Stimulated activated CD8-positive, alpha-beta memory T cell treated with anti-CD3 and anti-CD28 coated beads, Interleukin-12 subunit alpha, Interleukin-12 subunit beta, amount 100 ng/mL, for 4 hours (primary cell): ENCODE results near the gene SOST.

ENCODE experiments used
- DNase-seq: peaks from one replicate; pipeline ENCODE4 v3.0.0-alpha.2; 2020; ENCODE audit warnings: low read depth

The SOST gene

GRCh38 chr17:43741636-43742035 lies 17.0 kb downstream of the SOST start:
- no peak for DNase-seq

- DNase-seq = no peak
Observed at GRCh38 chr17:43740541-43740940, 18.1 kb downstream of the SOST start.

- DNase-seq = no peak
Observed at GRCh38 chr17:43737722-43738121, 20.9 kb downstream of the SOST start.

DNA sequence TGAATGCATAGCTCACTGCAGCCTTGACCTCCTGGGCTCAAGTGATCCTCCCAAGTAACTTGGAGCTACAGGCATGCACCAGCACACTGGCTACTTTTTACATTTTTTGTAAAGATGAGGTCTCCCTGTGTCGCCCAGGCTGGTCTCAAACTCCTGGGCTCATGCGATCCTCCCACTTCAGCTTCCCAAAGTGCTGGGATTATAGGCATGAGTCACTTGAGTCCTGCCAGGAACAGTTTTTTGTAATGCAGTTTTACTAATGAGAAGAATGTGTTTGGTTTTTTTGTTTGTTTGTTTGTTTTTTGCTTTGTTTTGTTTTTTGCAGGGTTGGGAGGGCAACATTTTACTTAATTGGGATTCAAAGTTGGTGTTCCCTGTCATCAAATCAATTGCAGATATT lies 22.2 kb downstream of the SOST start:
- DNase-seq = no peak

DNA sequence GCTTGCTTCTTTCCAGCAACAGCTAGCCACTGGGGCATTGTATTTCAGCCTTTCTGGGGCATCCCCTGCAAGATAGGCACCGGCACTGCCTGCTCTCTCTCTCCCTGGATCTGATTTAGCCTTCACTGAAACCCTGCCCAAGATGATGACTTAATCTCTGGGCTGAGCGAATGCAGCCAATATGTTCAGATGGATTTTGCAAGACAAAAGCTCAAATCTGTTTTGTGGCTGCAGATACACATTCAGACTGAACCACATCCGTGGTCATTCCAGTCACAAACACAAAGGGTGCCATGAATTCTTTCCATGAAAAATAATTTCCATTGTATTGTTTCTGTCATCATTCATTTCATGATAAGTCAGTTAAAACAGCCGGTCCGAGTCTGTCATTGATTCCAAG lies 24.2 kb downstream of the SOST start:
- no peak for DNase-seq

- DNase-seq = no peak
Observed at GRCh38 chr17:43733956-43734355, 24.6 kb downstream of the SOST start.

- no peak for DNase-seq
Observed at GRCh38 chr17:43732958-43733357, 25.6 kb downstream of the SOST start.

DNA sequence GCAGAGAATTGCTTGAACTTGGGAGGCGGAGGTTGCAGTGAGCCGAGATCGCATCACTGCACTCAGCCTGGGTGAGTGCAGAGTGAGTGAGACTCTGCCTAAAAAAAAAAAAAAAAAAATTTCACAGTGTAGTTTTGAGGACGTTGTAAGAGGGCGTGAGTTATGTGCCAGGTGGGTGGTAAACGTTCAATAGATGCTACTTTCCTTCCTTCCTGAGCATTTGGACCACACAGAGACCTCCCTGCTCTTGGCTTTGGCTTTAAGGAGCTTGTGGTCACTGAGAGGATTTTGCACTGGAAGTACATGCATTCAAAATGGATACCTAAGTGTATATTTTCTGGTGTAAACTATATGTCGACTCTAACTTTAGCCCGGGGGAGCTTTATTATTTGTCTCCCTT lies 30.5 kb downstream of the SOST start:
- DNase-seq = no peak

GRCh38 chr17:43723697-43724359 lies 34.8 kb downstream of the SOST start:
- no peak for DNase-seq

DNA sequence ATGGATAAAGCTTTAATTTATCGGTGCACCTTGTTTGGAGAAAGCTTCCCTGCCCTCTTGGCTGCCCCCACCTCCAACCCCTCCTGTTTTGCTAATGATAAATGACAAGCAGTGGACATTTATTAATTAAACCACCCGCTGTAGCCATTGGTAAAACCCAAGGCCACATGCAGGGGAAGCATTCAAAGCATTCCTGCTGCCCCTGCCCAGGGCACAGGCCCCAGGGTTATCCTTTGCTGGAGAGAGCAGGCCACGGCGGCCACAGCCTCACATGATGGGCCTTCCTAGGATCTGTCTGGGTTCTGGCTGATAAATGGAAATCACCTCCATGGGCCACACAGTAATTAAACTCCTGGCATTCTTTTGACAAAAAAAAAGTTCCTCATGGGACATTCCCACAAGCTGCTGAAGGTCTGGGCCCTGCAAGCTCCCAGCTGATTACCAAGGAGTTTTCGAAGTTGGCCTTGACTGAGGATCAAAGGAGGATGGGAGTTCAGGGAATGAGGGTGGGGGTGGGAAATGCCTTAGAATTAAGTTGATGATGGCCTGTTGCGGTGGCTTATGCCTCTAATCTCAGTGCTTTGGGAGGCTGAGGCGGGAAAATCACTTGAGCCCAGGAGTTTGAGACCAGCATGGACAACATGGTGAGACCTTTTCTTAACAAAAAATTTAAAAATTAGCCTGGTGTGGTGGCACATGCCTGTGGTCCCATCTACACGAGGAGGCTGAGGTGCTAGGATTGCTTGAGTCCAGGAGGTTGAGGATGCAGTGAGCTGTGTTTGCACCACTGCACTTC lies 35.5 kb downstream of the SOST start:
- no peak for DNase-seq

DNA sequence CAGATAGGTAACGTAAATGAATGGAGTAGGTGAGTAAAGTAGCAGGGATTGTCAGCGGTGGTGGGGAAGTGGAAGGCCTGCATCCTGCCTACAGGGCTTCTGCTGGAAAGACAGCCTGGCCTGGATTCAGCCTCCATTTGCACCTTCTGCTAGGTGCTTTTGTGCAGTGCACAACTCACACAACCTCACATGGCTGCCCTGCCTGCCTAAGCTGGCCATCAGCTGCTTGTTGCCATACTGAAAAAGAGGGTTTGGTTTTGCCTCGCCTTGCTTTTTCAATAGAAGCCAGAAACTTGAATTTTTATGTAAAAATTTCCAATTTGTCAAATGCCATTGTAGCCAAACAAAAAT lies 36.3 kb downstream of the SOST start:
- DNase-seq = no peak

DNA sequence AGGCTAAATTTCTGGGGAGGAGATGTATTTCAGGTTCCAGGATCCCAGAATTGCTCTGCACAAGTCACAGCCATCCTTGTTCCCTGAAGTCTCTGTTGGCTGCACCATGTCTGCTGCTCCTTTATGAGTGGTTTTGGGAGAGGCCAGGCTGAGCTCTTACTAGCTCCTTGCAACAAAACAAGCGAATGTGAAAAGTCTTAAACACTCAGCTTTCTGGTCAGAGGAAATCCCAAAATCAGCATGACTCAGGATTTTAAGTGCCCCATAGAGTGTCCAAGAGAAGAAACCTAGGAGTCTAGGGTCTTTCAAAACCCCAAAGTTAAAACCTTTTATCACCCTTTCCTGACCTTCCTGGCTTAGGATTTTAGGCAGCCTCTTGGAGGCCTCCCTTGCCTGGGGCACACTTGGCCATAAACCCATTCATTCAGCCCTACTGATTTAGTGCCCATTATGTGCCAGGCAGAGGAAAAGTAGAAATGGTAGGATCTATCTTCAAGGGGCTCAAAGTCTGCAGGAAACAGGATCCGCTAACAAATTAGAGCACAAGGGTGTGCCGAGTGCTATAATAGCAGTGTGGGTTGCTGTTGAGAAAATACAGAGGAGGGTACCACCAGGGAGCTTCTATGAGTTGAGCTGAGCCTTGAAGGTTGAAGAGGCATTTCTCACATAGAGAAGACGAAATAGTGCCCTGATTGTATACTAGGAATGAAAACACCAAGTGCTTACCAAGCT lies 36.9 kb downstream of the SOST start:
- DNase-seq = no peak

- DNase-seq = peak; percentile 61
Observed at GRCh38 chr17:43720311-43721060, 38.1 kb downstream of the SOST start.

DNA sequence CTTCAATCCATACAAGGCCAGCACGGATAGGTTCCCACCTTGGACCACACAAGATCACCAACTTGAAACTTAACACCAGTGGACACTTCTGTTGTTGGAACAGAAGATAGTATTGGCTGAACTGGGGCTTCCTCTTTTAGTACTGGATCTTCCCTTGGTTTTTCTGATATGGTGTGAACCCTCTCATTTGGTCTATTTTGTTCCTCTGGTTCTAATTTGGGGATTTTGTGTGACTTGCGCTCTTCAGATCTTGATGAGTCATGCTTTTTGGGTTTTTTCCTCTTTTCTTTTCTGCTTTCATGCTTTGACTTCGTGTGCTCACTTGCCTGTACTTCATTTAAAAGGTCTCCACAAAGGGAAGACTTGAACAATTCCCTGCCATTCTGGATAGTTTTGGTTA lies 39.0 kb downstream of the SOST start:
- no peak for DNase-seq

DNA sequence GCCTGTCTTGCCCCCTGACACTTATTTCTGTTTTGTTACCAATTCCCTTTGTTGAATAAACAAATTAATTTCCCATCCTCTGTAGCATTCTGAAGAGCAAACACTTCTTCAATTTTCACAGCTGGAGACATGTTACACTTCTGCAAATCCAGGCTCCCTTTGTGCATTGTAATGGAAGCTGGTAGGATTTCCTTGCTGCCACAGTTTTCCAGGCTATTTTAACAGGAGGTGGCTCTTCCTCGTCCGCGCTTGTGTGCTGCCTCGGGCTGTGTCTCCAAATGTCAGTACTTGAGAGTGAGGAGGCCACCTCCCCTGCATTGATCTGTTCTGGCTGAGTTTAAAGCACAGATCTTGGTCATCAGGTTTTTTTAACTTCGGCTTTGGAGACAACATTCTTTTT lies 40.0 kb downstream of the SOST start:
- no peak for DNase-seq

GRCh38 chr17:43717913-43718312 lies 40.7 kb downstream of the SOST start:
- DNase-seq = no peak

GRCh38 chr17:43714465-43715149 lies 44.0 kb downstream of the SOST start:
- DNase-seq = no peak

- DNase-seq = no peak
Observed at GRCh38 chr17:43713494-43714162, 45.0 kb downstream of the SOST start.

DNA sequence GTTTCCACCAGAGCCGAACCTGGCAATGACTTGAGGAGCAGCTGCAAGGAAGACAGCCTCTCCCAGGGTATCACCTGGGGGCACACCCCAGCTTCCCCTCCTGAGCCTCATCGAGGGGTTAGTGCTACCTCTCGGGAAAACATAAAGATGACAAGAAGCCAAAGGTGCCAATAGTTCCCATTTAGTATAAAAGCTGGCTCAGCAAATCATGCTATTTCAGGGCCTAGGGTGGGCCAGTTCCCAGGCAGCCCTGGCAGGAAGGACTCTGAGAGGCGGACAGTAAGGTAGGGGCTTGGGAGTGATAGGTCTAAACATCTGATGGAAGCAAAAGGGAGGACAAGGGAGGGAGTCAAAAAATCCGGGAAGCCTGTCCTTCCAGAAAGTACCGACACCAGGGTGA lies 46.2 kb downstream of the SOST start:
- DNase-seq = no peak

GRCh38 chr17:43710101-43710500 lies 48.5 kb downstream of the SOST start:
- no peak for DNase-seq

GRCh38 chr17:43709210-43709609 lies 49.4 kb downstream of the SOST start:
- DNase-seq = no peak
